Mucosa of rectum (tissue), 2 donors: ENCODE results near the gene CCDC127.

Source experiments
- H3K27ac ChIP-seq, 2 donors: one replicate each; pipeline ENCODE4 v1.7.0; 2013; ENCODE audit warnings: inconsistent platforms in 2 of 2, low read depth in 2 of 2, low read length in 2 of 2
- H3K27me3 ChIP-seq, 2 donors: one replicate each; pipeline ENCODE4 v1.7.0; 2013; ENCODE audit warnings: low read length in 2 of 2; ENCODE audit not compliant: control insufficient read depth in 2 of 2, insufficient read depth in 2 of 2
- H3K36me3 ChIP-seq, 2 donors: one replicate each; pipeline ENCODE4 v1.7.0; 2013; ENCODE audit warnings: low read length in 2 of 2; ENCODE audit not compliant: control insufficient read depth in 2 of 2, insufficient read depth in 2 of 2
- H3K4me1 ChIP-seq, 2 donors: one replicate each; pipeline ENCODE4 v1.7.0; 2013; ENCODE audit warnings: low read length in 2 of 2, mild to moderate bottlenecking in 1 of 2; ENCODE audit not compliant: control insufficient read depth in 2 of 2, insufficient read depth in 2 of 2
- H3K4me3 ChIP-seq, 2 donors: one replicate each; pipeline ENCODE4 v1.7.0; 2013; ENCODE audit warnings: low read length in 2 of 2
- H3K9ac ChIP-seq, 2 donors: one replicate each; pipeline ENCODE4 v1.7.0; 2013; ENCODE audit warnings: low read length in 2 of 2, low read depth in 1 of 2, mild to moderate bottlenecking in 1 of 2
- H3K9me3 ChIP-seq, 2 donors: one replicate each; pipeline ENCODE4 v1.7.0; 2013; ENCODE audit warnings: low read length in 2 of 2; ENCODE audit not compliant: control insufficient read depth in 2 of 2
- donor health status: healthy.
- donor health status: Normal muscosa, but diverticular disease.

Gene CCDC127

GRCh38 chr5:191036-191948, 26.7 kb downstream of the CCDC127 start, which contains the start of gene LRRC14B:
TSS of gene LRRC14B (plus strand) at chr5:191495. CDS start at chr5:191539, 44 bp downstream.
- Histone ChIP-seq H3K4me1 (peaks cover 5 to 9% of the 10 kb centered on the region in 2 donors), H3K27ac (peak within 1 kb of the TSS in 1 of 2 donors; percentile 43), H3K27me3 (peaks cover 0 to 12% of the 10 kb centered on the region in 2 donors), H3K9ac (no peak within 1 kb of the TSS), H3K4me3 (peak within 1 kb of the TSS in 1 of 2 donors; percentile 13), H3K36me3 (no peaks in the 10 kb centered on the region), H3K9me3 (no peaks in the 10 kb centered on the region)

GRCh38 chr5:190366-191035, 27.5 kb downstream of the CCDC127 start:
- Histone ChIP-seq H3K27me3 (peaks cover 0 to 12% of the 10 kb centered on the region in 2 donors), H3K36me3 (no peaks in the 10 kb centered on the region), H3K9me3 (no peaks in the 10 kb centered on the region), H3K27ac (peak overlapping the region in 1 of 2 donors; percentile 23), H3K4me1 (peaks cover 5 to 9% of the 10 kb centered on the region in 2 donors), H3K4me3 (no peak overlapping the region), H3K9ac (no peak overlapping the region)

- H3K36me3 ChIP-seq, result no peaks in the 10 kb centered on the region
- peaks cover 0 to 12% of the 10 kb centered on the region in 2 donors for H3K27me3 ChIP-seq
- H3K9ac ChIP-seq, result no peak overlapping the region
- H3K4me3 ChIP-seq, result no peak overlapping the region
- peaks cover 5 to 9% of the 10 kb centered on the region in 2 donors for H3K4me1 ChIP-seq
- H3K27ac ChIP-seq, result peak overlapping the region in 1 of 2 donors; percentile 6
- no peaks in the 10 kb centered on the region for H3K9me3 ChIP-seq
These were observed 28.0 kb downstream of the CCDC127 start for GRCh38 chr5:189976-190365.

- H3K4me1 ChIP-seq, result peaks cover 5 to 9% of the 10 kb centered on the region in 2 donors
- H3K36me3 ChIP-seq, result no peaks in the 10 kb centered on the region
- peaks cover 0 to 12% of the 10 kb centered on the region in 2 donors for H3K27me3 ChIP-seq
- H3K9me3 ChIP-seq, result no peaks in the 10 kb centered on the region
- H3K9ac ChIP-seq, result no peak overlapping the region
- H3K4me3 ChIP-seq, result no peak overlapping the region
- no peak overlapping the region for H3K27ac ChIP-seq
These were observed 28.5 kb downstream of the CCDC127 start for GRCh38 chr5:189486-189885.

GRCh38 chr5:188488-189481, 29.2 kb downstream of the CCDC127 start:
- H3K27me3 ChIP-seq, result peaks cover 0 to 12% of the 10 kb centered on the region in 2 donors
- no peaks in the 10 kb centered on the region for H3K9me3 ChIP-seq
- H3K27ac ChIP-seq, result no peak overlapping the region
- H3K4me3 ChIP-seq, result peak overlapping the region; percentile 17 to 29
- no peak overlapping the region for H3K9ac ChIP-seq
- no peaks in the 10 kb centered on the region for H3K36me3 ChIP-seq
- peaks cover 5 to 9% of the 10 kb centered on the region in 2 donors for H3K4me1 ChIP-seq

- Histone ChIP-seq H3K4me1 (peaks cover 5 to 9% of the 10 kb centered on the region in 2 donors), H3K4me3 (peak overlapping the region; percentile 17 to 29), H3K27ac (no peak overlapping the region), H3K9me3 (no peaks in the 10 kb centered on the region), H3K27me3 (peaks cover 0 to 12% of the 10 kb centered on the region in 2 donors), H3K9ac (no peak overlapping the region), H3K36me3 (no peaks in the 10 kb centered on the region)
These were observed 30.1 kb downstream of the CCDC127 start for GRCh38 chr5:187617-188451.

GRCh38 chr5:187042-187431, 30.9 kb downstream of the CCDC127 start:
- Histone ChIP-seq H3K36me3 (no peaks in the 10 kb centered on the region), H3K9ac (no peak overlapping the region), H3K4me3 (no peak overlapping the region), H3K4me1 (peaks cover 5 to 9% of the 10 kb centered on the region in 2 donors), H3K27me3 (peaks cover 0 to 10% of the 10 kb centered on the region in 2 donors), H3K27ac (no peak overlapping the region), H3K9me3 (no peaks in the 10 kb centered on the region)

- no peak overlapping the region for H3K9ac ChIP-seq
- H3K27me3 ChIP-seq, result peaks cover 0 to 4% of the 10 kb centered on the region in 2 donors
- H3K36me3 ChIP-seq, result no peaks in the 10 kb centered on the region
- H3K27ac ChIP-seq, result no peak overlapping the region
- H3K9me3 ChIP-seq, result no peaks in the 10 kb centered on the region
- no peak overlapping the region for H3K4me3 ChIP-seq
- H3K4me1 ChIP-seq, result peaks cover 5 to 9% of the 10 kb centered on the region in 2 donors
These were observed 31.6 kb downstream of the CCDC127 start for GRCh38 chr5:186091-187041.
